Muscle of back (tissue), 11 donors: ENCODE measurements around the gene KLF12. TPM values are rescaled to one million over a fixed set of nuclear protein-coding genes. Genes with fewer than 3 reads are reported as not detected.

ENCODE experiments used
- DNase-seq, 3 donors: peaks; one replicate each; pipeline versions ENCODE4 v3.0.0 to v3.0.0-alpha.2; 2013
- polyA plus RNA-seq, 10 donors: library from polyadenylated mRNA; unstranded; fragments of 120-200 nt; gene quantifications; one replicate each; pipeline ENCODE4 v1.2.1, GENCODE V29; 2013; ENCODE audit not compliant: insufficient read length in 10 of 10

The KLF12 gene
- polyA plus RNA-seq, 10 donors, result 19.2 to 26.0 (median 22.1) TPM

DNA sequence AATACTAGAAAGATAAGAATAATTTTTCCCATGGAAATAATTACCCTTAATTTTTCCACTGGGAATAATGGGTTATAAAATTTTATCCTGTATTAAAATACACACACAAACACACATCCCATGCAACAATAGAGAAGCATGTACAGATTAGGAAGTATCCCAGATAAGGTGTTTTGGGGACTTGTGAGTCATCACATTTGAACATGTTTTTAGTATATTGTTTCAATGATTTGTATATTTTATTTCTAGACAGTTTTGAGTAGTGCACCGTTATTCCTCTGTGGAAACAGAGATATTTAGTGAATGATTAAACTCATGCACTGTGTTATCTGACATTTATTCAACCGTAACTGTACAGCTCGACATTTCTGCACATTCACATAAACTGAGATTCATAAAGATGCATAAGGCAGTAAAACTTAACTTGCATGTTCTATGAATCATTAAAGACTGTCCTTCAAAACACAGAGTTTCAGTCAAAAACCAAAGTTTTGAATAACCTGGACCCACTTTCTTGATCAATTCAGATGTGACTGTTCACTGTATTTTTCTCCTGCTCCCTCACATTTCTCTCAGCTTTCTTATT, 30.1 kb downstream of the KLF12 start:
- DNase-seq, result no peak

GRCh38 chr13:74103196-74103595, 31.0 kb downstream of the KLF12 start:
- no peak for DNase-seq

GRCh38 chr13:74102691-74103090, 31.5 kb downstream of the KLF12 start:
- DNase-seq, result no peak

- DNase-seq, result no peak
Observed at GRCh38 chr13:74101436-74101835, 32.8 kb downstream of the KLF12 start.

DNA sequence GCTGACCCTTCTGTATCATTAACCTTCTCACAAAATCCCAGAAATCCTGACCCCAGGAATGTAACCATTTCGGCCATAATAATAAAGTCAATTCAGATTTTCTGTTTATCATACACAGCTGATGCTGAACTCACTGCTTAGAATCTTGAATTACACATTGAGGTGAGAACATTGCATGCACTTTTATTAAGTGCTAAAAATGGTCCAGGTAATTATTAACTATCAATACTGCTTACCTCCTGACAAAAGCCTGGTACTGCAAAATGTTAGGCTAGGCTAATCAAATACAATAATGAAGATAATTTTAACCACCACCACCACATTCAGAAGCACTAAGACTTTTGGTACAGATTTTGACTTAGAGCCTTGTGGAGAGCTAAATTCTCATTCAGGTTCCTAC, 36.1 kb downstream of the KLF12 start:
- no peak for DNase-seq

GRCh38 chr13:74097116-74097515, 37.1 kb downstream of the KLF12 start:
- no peak for DNase-seq

GRCh38 chr13:74093691-74094090, 40.5 kb downstream of the KLF12 start:
- DNase-seq, result no peak

DNA sequence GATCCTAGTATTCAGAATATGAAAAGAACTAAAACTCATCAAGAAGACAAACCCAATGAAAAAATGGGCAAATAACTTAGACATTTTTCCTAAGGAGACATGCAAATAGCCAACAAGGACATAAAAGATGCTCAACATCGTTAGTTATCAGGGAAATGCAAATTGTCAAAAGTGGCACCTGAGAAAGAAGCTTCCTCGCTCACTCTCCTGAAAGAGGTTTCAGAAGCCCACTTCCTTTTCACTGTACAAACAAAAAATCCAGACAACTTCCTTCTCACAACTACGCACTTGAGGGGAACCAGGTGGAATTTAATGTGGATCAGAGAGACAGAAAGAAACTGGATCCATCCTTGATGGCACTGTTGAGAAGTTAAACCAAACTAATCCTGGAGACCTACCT, 41.5 kb downstream of the KLF12 start:
- no peak for DNase-seq

GRCh38 chr13:74090869-74091605, 43.2 kb downstream of the KLF12 start:
- no peak for DNase-seq

- DNase-seq, result no peak
Observed at GRCh38 chr13:74090397-74090796, 43.8 kb downstream of the KLF12 start.

- DNase-seq, result no peak
Observed at GRCh38 chr13:74087357-74087756, 46.8 kb downstream of the KLF12 start.
